Body of pancreas (tissue), 4 donors: ENCODE data around the gene ZCCHC17.

Source experiments
- POLR2A ChIP-seq, 3 donors: fragments of 450-650 bp; IDR thresholded peaks; one replicate each; pipeline ENCODE4 v1.6.1; 2016; ENCODE audit warnings: antibody characterized with exemption in 3 of 3, mild to moderate bottlenecking in 2 of 3
- TF ChIP-seq, protein P1 (sequence below), 7 experiments: fragments of 450-650 bp in 4 of 7; fragments of 200-600 bp in 3 of 7; sonication (generic) in 3 of 7; IDR thresholded peaks; one replicate each; pipeline ENCODE4 v1.5.1; 2016 to 2019; ENCODE audit warnings: antibody characterized with exemption in 7 of 7

DNA sequence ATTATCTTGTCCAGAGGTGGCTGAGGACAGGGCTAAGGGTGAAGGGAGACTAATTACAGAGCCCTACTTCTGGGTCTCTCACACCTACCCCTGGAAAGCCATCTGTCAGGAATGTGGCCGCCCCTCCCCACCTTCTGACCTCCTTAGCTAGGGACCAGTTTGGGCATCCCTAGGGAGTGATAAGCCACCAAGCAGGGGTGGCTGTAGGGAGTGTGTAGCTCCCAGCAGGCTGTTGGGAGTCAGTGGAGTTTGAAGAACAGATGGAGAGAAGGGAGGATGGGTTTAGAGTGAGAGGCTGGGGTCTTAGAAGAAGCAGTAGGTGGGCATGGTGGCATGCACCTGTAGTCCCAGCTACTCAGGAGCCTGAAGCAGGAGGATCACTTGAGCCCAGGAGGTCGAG, 115.4 kb downstream of the ZCCHC17 start:
- TF ChIP-seq, protein P1, sequence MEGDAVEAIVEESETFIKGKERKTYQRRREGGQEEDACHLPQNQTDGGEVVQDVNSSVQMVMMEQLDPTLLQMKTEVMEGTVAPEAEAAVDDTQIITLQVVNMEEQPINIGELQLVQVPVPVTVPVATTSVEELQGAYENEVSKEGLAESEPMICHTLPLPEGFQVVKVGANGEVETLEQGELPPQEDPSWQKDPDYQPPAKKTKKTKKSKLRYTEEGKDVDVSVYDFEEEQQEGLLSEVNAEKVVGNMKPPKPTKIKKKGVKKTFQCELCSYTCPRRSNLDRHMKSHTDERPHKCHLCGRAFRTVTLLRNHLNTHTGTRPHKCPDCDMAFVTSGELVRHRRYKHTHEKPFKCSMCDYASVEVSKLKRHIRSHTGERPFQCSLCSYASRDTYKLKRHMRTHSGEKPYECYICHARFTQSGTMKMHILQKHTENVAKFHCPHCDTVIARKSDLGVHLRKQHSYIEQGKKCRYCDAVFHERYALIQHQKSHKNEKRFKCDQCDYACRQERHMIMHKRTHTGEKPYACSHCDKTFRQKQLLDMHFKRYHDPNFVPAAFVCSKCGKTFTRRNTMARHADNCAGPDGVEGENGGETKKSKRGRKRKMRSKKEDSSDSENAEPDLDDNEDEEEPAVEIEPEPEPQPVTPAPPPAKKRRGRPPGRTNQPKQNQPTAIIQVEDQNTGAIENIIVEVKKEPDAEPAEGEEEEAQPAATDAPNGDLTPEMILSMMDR (IDR thresholded peaks at IDR 0.05): no peak
- no peak for TF ChIP-seq POLR2A (IDR thresholded peaks at IDR 0.05)
